Lower leg skin (tissue), 4 donors: ENCODE data around the gene KRTAP21-1. TPM values are rescaled to one million over a fixed set of nuclear protein-coding genes. Genes with fewer than 3 reads are reported as not detected.

ENCODE experiments used
- DNase-seq, 2 donors: peaks; one replicate each; pipeline ENCODE4 v3.0.0-alpha.2; 2019; ENCODE audit warnings: low spot score in 2 of 2
- H3K4me3 ChIP-seq: fragments of 200-600 bp; sonication (generic); 2 replicates; pipeline ENCODE4 v1.5.1; 2017; ENCODE audit warnings: mild to moderate bottlenecking, low read depth; ENCODE audit not compliant: poor library complexity, severe bottlenecking
- CTCF ChIP-seq, 3 donors: fragments of 450-650 bp; IDR thresholded peaks; one replicate each; pipeline ENCODE4 v1.5.1; 2016; ENCODE audit warnings: antibody characterized with exemption in 3 of 3, mild to moderate bottlenecking in 3 of 3, moderate library complexity in 2 of 3
- POLR2A ChIP-seq, 2 donors: fragments of 450-650 bp; IDR thresholded peaks; one replicate each; pipeline ENCODE4 v1.6.1; 2016 to 2017; ENCODE audit warnings: antibody characterized with exemption in 2 of 2, mild to moderate bottlenecking in 1 of 2, moderate library complexity in 1 of 2
- WGBS, 2 donors: methylation state at CpG; one replicate each; pipeline ENCODE4 v1.1.5; 2018; 5-methylcytosine and 5-hydroxymethylcytosine counted together
- intact Hi-C: fragments of 100-400 bp; cut with DNase I; formaldehyde crosslinking; loops from one replicate; pipeline ENCODE4 v1.15.0; 2023; ENCODE audit warnings: low total_unique reads
- total RNA-seq, 4 donors: library from RNA; depleted of rRNA; stranded (reverse); fragments of >200 nt; gene quantifications; one replicate each; pipeline ENCODE4 v1.1.0, GENCODE V29; 2016

Gene KRTAP21-1
- total RNA-seq, 4 donors from 2014 or later: not detected

- intact Hi-C loops: no loop called here
- DNase-seq: no peak
- 56% methylated on average over 3 of the region's 3 CpGs for WGBS, 2 donors
Measured at GRCh38 chr21:30718239-30718909, 36.9 kb downstream of the KRTAP21-1 start, which contains the start of gene KRTAP21-3. Gene KRTAP21-3 (minus strand): TSS chr21:30718777. CDS start chr21:30718759, 18 bp downstream.

GRCh38 chr21:30717105-30717504 is 38.1 kb downstream of the KRTAP21-1 start:
- H3K4me3 ChIP-seq: no peak overlapping the region
- intact Hi-C loops: no loop called here
- 91 to 93% methylated on average over 2 of the region's 2 CpGs for WGBS, 2 donors
- no peak for DNase-seq
- no peak for TF ChIP-seq CTCF (IDR thresholded peaks at IDR 0.05)
- no peak for TF ChIP-seq POLR2A (IDR thresholded peaks at IDR 0.05)

More at GRCh38 chr21:30718239-30718909, 36.9 kb downstream of the KRTAP21-1 start, which contains the start of gene KRTAP21-3:
- no peak within 1 kb of the TSS for H3K4me3 ChIP-seq
- TF ChIP-seq POLR2A (IDR thresholded peaks at IDR 0.05): no peak
- TF ChIP-seq CTCF (IDR thresholded peaks at IDR 0.05): no peak

- TF ChIP-seq CTCF (IDR thresholded peaks at IDR 0.05) (no peak), POLR2A (IDR thresholded peaks at IDR 0.05) (no peak)
- 76 to 82% methylated on average over 2 of the region's 2 CpGs for WGBS, 2 donors
- DNase-seq: no peak
- no peak overlapping the region for H3K4me3 ChIP-seq
- intact Hi-C loops: no loop called here
Measured at GRCh38 chr21:30714946-30715345, 40.3 kb downstream of the KRTAP21-1 start.

- TF ChIP-seq CTCF (IDR thresholded peaks at IDR 0.05) (no peak), POLR2A (IDR thresholded peaks at IDR 0.05) (no peak)
- intact Hi-C loops: no loop called here
- no peak for DNase-seq
- H3K4me3 ChIP-seq: no peak overlapping the region
- WGBS, 2 donors: 64 to 70% methylated on average over 3 of the region's 3 CpGs
Measured at GRCh38 chr21:30714456-30714855, 40.8 kb downstream of the KRTAP21-1 start.

- intact Hi-C loops: no loop called here
- TF ChIP-seq POLR2A (IDR thresholded peaks at IDR 0.05) (no peak), CTCF (IDR thresholded peaks at IDR 0.05) (no peak)
- no peak for DNase-seq
- WGBS, 2 donors: 86 to 88% methylated on average over 3 of the region's 3 CpGs
- H3K4me3 ChIP-seq: no peak overlapping the region
Measured at GRCh38 chr21:30713766-30714165, 41.5 kb downstream of the KRTAP21-1 start.

GRCh38 chr21:30710499-30710898 is 44.7 kb downstream of the KRTAP21-1 start:
- intact Hi-C loops: no loop called here
- 24 to 31% methylated on average over 3 of the region's 3 CpGs for WGBS, 2 donors
- DNase-seq: no peak
- TF ChIP-seq POLR2A (IDR thresholded peaks at IDR 0.05) (no peak), CTCF (IDR thresholded peaks at IDR 0.05) (no peak)
- no peak overlapping the region for H3K4me3 ChIP-seq
